Erythroblast (primary cell): ENCODE data around the gene KCTD15.

Source experiments
- GATA1 ChIP-seq: IDR thresholded peaks from 2 replicates; pipeline ENCODE4 v1.6.1; 2011; ENCODE audit warnings: low read depth, mild to moderate bottlenecking, control low read depth, low read length, moderate library complexity
- POLR2A ChIP-seq: IDR thresholded peaks from 2 replicates; pipeline ENCODE4 v1.6.1; 2011; ENCODE audit warnings: mild to moderate bottlenecking, low read length

- TF ChIP-seq POLR2A (no peak), GATA1 (no peak)
Observed at GRCh38 chr19:33818411-33818810, 21.7 kb downstream of the KCTD15 start.
